DOHH2 (cell line): Measurements from ENCODE around the gene NUP85.

Experiments used
- H3F3A ChIP-seq: fragments of 200-600 bp; sonication (generic), shearing (Covaris generic); 2 replicates; pipeline ENCODE4 v1.6.0; 2016; ENCODE audit warnings: antibody characterized with exemption, mild to moderate bottlenecking; ENCODE audit not compliant: control insufficient read depth, insufficient read depth
- H3K27ac ChIP-seq: fragments of 200-600 bp; sonication (generic); 2 replicates; pipeline ENCODE4 v1.5.1; 2014; ENCODE audit warnings: low read depth, mild to moderate bottlenecking, low read length, moderate library complexity
- H3K27me3 ChIP-seq: fragments of 200-600 bp; sonication (generic); 2 replicates; pipeline ENCODE4 v1.6.1; 2014; ENCODE audit warnings: mild to moderate bottlenecking, low read length, mixed read lengths; ENCODE audit not compliant: control insufficient read depth
- H3K36me3 ChIP-seq: fragments of 200-600 bp; sonication (generic); 2 replicates; pipeline ENCODE4 v1.6.1; 2014; ENCODE audit warnings: mild to moderate bottlenecking, low read length, moderate library complexity, mixed read lengths; ENCODE audit not compliant: control insufficient read depth
- H3K4me1 ChIP-seq: fragments of 200-600 bp; sonication (generic); 2 replicates; pipeline ENCODE4 v1.6.1; 2014; ENCODE audit warnings: mild to moderate bottlenecking, low read length, mixed read lengths; ENCODE audit not compliant: control insufficient read depth
- H3K4me2 ChIP-seq: fragments of 200-600 bp; sonication (generic); 2 replicates; pipeline ENCODE4 v1.6.0; 2014; ENCODE audit warnings: mild to moderate bottlenecking, low read length, moderate library complexity
- H3K4me3 ChIP-seq: fragments of 200-600 bp; sonication (generic); 2 replicates; pipeline ENCODE4 v1.5.1; 2014; ENCODE audit warnings: mild to moderate bottlenecking, low read length, mixed read lengths
- H3K79me2 ChIP-seq: fragments of 200-600 bp; sonication (generic); 2 replicates; pipeline ENCODE4 v1.6.1; 2014; ENCODE audit warnings: mild to moderate bottlenecking, low read length, mixed read lengths; ENCODE audit not compliant: control insufficient read depth
- H3K9me2 ChIP-seq: fragments of 200-600 bp; sonication (generic); replicated peaks from 2 replicates; pipeline ENCODE4 v1.6.1; 2014; ENCODE audit warnings: mild to moderate bottlenecking, low read length, mixed read lengths; ENCODE audit not compliant: control insufficient read depth
- H3K9me3 ChIP-seq: fragments of 200-600 bp; sonication (generic); 2 replicates; pipeline ENCODE4 v1.6.1; 2014; ENCODE audit warnings: antibody characterized with exemption, low read length, mixed read lengths; ENCODE audit not compliant: control insufficient read depth, insufficient read depth
- H4K20me1 ChIP-seq: fragments of 200-600 bp; sonication (generic); 2 replicates; pipeline ENCODE4 v1.6.0; 2014; ENCODE audit warnings: low read depth, mild to moderate bottlenecking, antibody characterized with exemption, low read length, moderate library complexity; ENCODE audit not compliant: control insufficient read depth, insufficient read depth
- CTCF ChIP-seq: fragments of 200-600 bp; sonication (generic); IDR thresholded peaks from one replicate; pipeline ENCODE4 v1.5.1; 2014; ENCODE audit warnings: antibody characterized with exemption, mild to moderate bottlenecking, low read depth, low read length; ENCODE audit not compliant: poor library complexity, severe bottlenecking
- EZH2phosphoT487 ChIP-seq: fragments of 200-600 bp; sonication (generic); IDR thresholded peaks from 2 replicates; pipeline ENCODE4 v1.6.1; 2017; ENCODE audit warnings: borderline replicate concordance, mild to moderate bottlenecking, antibody characterized with exemption, low read length, moderate library complexity, mixed read lengths

The NUP85 gene

DNA sequence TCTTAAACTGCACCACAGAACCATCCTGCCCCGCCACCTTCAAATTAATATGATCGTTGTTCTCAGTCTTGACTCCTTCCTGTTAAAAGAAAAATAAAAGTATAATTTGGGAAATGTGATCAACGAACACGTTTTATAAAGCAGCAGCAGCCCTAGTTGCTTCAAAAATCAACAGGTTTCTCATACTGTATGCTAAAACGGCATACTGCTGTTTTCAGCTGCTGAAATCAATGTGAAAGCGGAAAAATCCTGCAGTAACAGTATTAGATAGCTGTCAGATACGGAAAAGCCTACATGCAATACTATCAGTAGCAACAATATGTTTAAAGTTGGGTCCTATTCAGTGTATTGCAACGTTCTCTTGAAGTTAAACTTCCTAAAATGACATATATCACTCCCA, 24.4 kb upstream of the NUP85 start:
- no peaks in the 10 kb centered on the region for H3K27me3 ChIP-seq
- peak overlapping the region; percentile 77 for H3K4me2 ChIP-seq
- no peaks in the 10 kb centered on the region for H3K9me2 ChIP-seq
- no peak for TF ChIP-seq CTCF
- TF ChIP-seq EZH2phosphoT487 = no peak
- H3K4me3 ChIP-seq = peak overlapping the region; percentile 99
- H3K4me1 ChIP-seq = peaks cover 19% of the 10 kb centered on the region
- no peaks in the 10 kb centered on the region; the same call in none of the 2 replicates for H3F3A ChIP-seq
- H3K9me3 ChIP-seq = no peaks in the 10 kb centered on the region
- peaks cover 16% of the 10 kb centered on the region; the same call in 1 of the 2 replicates for H4K20me1 ChIP-seq
- H3K36me3 ChIP-seq = peaks cover 60% of the 10 kb centered on the region
- peak overlapping the region; percentile 75; the same call in 1 of the 2 replicates for H3K27ac ChIP-seq
- H3K79me2 ChIP-seq = peaks cover 75% of the 10 kb centered on the region

- H3K4me2 ChIP-seq = peak overlapping the region; percentile 77
- no peaks in the 10 kb centered on the region for H3K9me2 ChIP-seq
- H3K4me3 ChIP-seq = peak overlapping the region; percentile 99
- no peaks in the 10 kb centered on the region for H3K27me3 ChIP-seq
- H3K4me1 ChIP-seq = peaks cover 15% of the 10 kb centered on the region
- TF ChIP-seq CTCF (no peak), EZH2phosphoT487 (no peak)
- peaks cover 53% of the 10 kb centered on the region for H3K36me3 ChIP-seq
- H4K20me1 ChIP-seq = peaks cover 16% of the 10 kb centered on the region; the same call in 1 of the 2 replicates
- H3K27ac ChIP-seq = peak overlapping the region; percentile 75
- H3K9me3 ChIP-seq = no peaks in the 10 kb centered on the region
- peaks cover 68% of the 10 kb centered on the region for H3K79me2 ChIP-seq
- no peaks in the 10 kb centered on the region; the same call in none of the 2 replicates for H3F3A ChIP-seq
Measured at GRCh38 chr17:75181608-75182318, 23.7 kb upstream of the NUP85 start.

DNA sequence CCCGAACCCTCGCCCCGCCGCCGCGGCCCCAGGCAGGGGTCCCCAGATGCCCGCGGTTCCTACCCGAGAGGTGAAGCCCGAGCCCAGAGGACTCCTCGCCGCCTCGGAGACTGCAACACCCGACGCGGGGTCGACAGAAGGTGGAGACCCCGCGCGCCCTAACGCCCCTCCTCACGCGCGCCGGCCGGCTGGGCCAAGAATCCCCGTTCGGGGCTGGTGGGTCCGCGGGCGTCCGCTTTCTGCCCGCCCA, 23.2 kb upstream of the NUP85 start:
- Histone ChIP-seq H3K27ac (peak overlapping the region; percentile 75), H3K4me2 (peak overlapping the region; percentile 77), H3K9me2 (no peaks in the 10 kb centered on the region), H3K36me3 (peaks cover 51% of the 10 kb centered on the region), H3K4me1 (peaks cover 15% of the 10 kb centered on the region), H3K27me3 (no peaks in the 10 kb centered on the region), H3K79me2 (peaks cover 63% of the 10 kb centered on the region), H3K9me3 (no peaks in the 10 kb centered on the region), H3F3A (no peaks in the 10 kb centered on the region; the same call in none of the 2 replicates), H4K20me1 (peaks cover 16% of the 10 kb centered on the region; the same call in 1 of the 2 replicates), H3K4me3 (peak overlapping the region; percentile 99)
- TF ChIP-seq CTCF (no peak), EZH2phosphoT487 (no peak)
